GM12878 (cell line): Measurements from ENCODE around the gene EIF5. TPM values are rescaled to one million over a fixed set of nuclear protein-coding genes. Genes with fewer than 3 reads are reported as not detected.

ENCODE experiments used
- ATAC-seq: fragments of 200-7000 bp; cut with Tn5 transposase; 3 replicates; pipeline ENCODE4 v1.9.1; 2020; ENCODE audit warnings: mild to moderate bottlenecking, moderate library complexity
- BruUV-seq: library from RNA; stranded (reverse); fragments of 400-500 nt; replicated peaks from 2 replicates; lab custom pipeline; 2021; lab: Mats Ljungman, UMichigan
- CTCF ChIA-PET: fragments of 300-600 bp; sonication (Branson Sonifier 250); formaldehyde crosslinking; extraction: SDS; loops from one replicate; lab custom pipeline; 2021; ENCODE audit warnings: inconsistent platforms; lab: Yijun Ruan, JAX
- POLR2A ChIA-PET: fragments of 350-600 bp; formaldehyde crosslinking; extraction: SDS; loops from one replicate; lab custom pipeline; 2021; ENCODE audit warnings: inconsistent platforms; lab: Charles Lee
- RAD21 ChIA-PET: fragments of 300-600 bp; sonication (Branson Sonifier 250); formaldehyde crosslinking; loops from one replicate; lab custom pipeline; 2023; ENCODE audit warnings: antibody characterized with exemption; ENCODE audit not compliant: unreplicated experiment; lab: Charles Lee
- SMC1A ChIA-PET: fragments of 300-600 bp; sonication (Branson Sonifier 250); formaldehyde crosslinking; loops from one replicate; lab custom pipeline; 2023; ENCODE audit not compliant: unreplicated experiment, uncharacterized antibody; lab: Charles Lee
- DNase-seq: peaks from one replicate; pipeline ENCODE4 v3.0.0-alpha.2; 2011; ENCODE audit warnings: low read depth, low spot score
- FAIRE-seq: peaks from 3 replicates; lab custom pipeline; 2011; peaks lifted over from hg19 to GRCh38; lab: Jason Lieb, UNC
- H2AFZ ChIP-seq: 2 replicates; pipeline ENCODE4 v1.6.0; 2011; ENCODE audit warnings: low read depth, low read length, control low read depth; ENCODE audit not compliant: control insufficient read depth
- H3K27ac ChIP-seq: 2 replicates; pipeline ENCODE4 v1.5.1; 2011; ENCODE audit warnings: control low read depth; ENCODE audit not compliant: control insufficient read depth, insufficient read depth
- H3K27me3 ChIP-seq, 2 experiments: replicated peaks in 1 of 2; 2 replicates each; pipeline versions ENCODE4 v1.6.0 to v1.6.1; 2011; ENCODE audit warnings: low read length in 1 of 2; ENCODE audit not compliant: control insufficient read depth in 2 of 2, insufficient read depth in 2 of 2
- H3K36me3 ChIP-seq, 2 experiments: 2 replicates each; pipeline ENCODE4 v1.5.1; 2011; ENCODE audit warnings: low read length in 1 of 2; ENCODE audit not compliant: control insufficient read depth in 2 of 2, insufficient read depth in 2 of 2
- H3K4me1 ChIP-seq: 2 replicates; pipeline ENCODE4 v1.6.1; 2011; ENCODE audit warnings: mild to moderate bottlenecking, low read length, moderate library complexity, mixed read lengths; ENCODE audit not compliant: control insufficient read depth, insufficient read depth
- H3K4me2 ChIP-seq: 2 replicates; pipeline ENCODE4 v1.6.0; 2011; ENCODE audit warnings: control low read depth; ENCODE audit not compliant: control insufficient read depth, insufficient read depth
- H3K4me3 ChIP-seq: fragments of 200-600 bp; sonication (generic); 2 replicates; pipeline ENCODE4 v1.5.1; 2016
- H3K79me2 ChIP-seq: 2 replicates; pipeline ENCODE4 v1.6.0; 2011; ENCODE audit warnings: low read length; ENCODE audit not compliant: control insufficient read depth, insufficient read depth
- H3K9ac ChIP-seq: 2 replicates; pipeline ENCODE4 v1.8.0; 2011; ENCODE audit warnings: low read length, control low read depth, mixed read lengths; ENCODE audit not compliant: control insufficient read depth, insufficient read depth
- H3K9me3 ChIP-seq: replicated peaks from 3 replicates; pipeline ENCODE4 v1.5.1; 2011; ENCODE audit warnings: mild to moderate bottlenecking, low read length; ENCODE audit not compliant: control insufficient read depth, insufficient read depth
- H4K20me1 ChIP-seq: 2 replicates; pipeline ENCODE4 v1.6.0; 2011; ENCODE audit not compliant: control insufficient read depth, insufficient read depth
- BACH1 ChIP-seq: fragments of 450-650 bp; IDR thresholded peaks from 2 replicates; pipeline ENCODE4 v1.6.1; 2017; ENCODE audit warnings: mild to moderate bottlenecking, borderline replicate concordance
- WGBS: methylation state at CpG from one replicate; pipeline ENCODE4 v1.1.6; 2016; ENCODE audit warnings: low lambda C conversion rate; ENCODE audit not compliant: insufficient replicate concordance, insufficient coverage; ENCODE audit errors: missing lambda C conversion rate; 5-methylcytosine and 5-hydroxymethylcytosine counted together
- in situ Hi-C: fragments of 300-500 bp; cut with MboI; formaldehyde crosslinking; loops from 9 replicates; pipeline ENCODE4 v1.14.3; 2018; ENCODE audit warnings: mixed read lengths
- intact Hi-C: fragments of 100-400 bp; cut with micrococcal nuclease; formaldehyde crosslinking; loops from one replicate; pipeline ENCODE4 v1.14.2; 2022; ENCODE audit not compliant: unreplicated experiment
- polyA plus RNA-seq, 11 experiments: library from polyadenylated mRNA; depleted of rRNA in 4 of 11; unstranded in 6 of 11; stranded (reverse) in 5 of 11; fragments of >200 nt; fragmentation: Nextera tagmentation in 4 of 11; fragmentation: Illumina TruSeq in 1 of 11; extraction: Ambion mirVana in 4 of 11; extraction: Trizol in 1 of 11; gene quantifications; 1 replicate in 1 of 11; 2 replicates in 10 of 11; pipeline versions ENCODE4 v1.2.1 to v1.2.3, GENCODE V29; 2011 to 2016; ENCODE audit warnings: inconsistent platforms in 2 of 11, missing spikeins in 2 of 11, low read depth in 1 of 11
- total RNA-seq, 4 experiments: library from RNA; depleted of rRNA in 3 of 4; stranded (reverse); fragments of >200 nt in 3 of 4; fragmentation: Illumina TruSeq in 1 of 4; extraction: Trizol in 1 of 4; gene quantifications; 2 replicates each; pipeline versions ENCODE4 v1.2.1 to v1.2.3, GENCODE V29; 2013 to 2021
- TF ChIP-seq, protein P1 (sequence below): IDR thresholded peaks from 2 replicates; pipeline ENCODE4 v1.6.1; 2012; ENCODE audit warnings: improper control_type of control experiment, low read depth, low read length; ENCODE audit not compliant: insufficient replicate concordance

Gene EIF5
- total and polyA plus RNA-seq, 10 of the 15 experiments (the other 5 are each of a cell fraction or from before 2014, with no cell fraction given), result 51.2 to 360 (median 115) TPM

DNA sequence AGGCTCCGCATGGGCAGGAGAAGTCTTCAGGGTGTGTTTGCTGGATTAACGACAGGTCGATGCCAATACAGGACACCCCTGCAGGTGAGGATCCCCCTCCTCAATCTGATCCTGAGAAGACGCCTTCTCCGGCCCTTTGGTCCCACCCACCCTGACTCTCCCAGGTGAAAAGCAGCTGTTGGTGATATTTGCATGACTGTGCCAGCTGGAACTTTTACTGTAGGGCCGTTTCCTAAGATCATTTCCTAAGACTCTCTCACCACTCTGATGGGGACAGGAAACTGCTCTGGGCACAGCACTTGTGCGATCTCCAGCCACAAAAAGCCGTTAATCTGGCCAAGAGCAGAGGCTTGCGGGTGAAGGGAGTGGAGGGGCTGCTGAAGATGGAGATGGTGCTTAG, 16.8 kb upstream of the EIF5 start:
- ATAC-seq, result no peak

More for the DNA sequence above, 16.8 kb upstream of the EIF5 start:
- no peak overlapping the region for H3K4me2 ChIP-seq
- no peak for TF ChIP-seq BACH1
- TF ChIP-seq, protein P1, sequence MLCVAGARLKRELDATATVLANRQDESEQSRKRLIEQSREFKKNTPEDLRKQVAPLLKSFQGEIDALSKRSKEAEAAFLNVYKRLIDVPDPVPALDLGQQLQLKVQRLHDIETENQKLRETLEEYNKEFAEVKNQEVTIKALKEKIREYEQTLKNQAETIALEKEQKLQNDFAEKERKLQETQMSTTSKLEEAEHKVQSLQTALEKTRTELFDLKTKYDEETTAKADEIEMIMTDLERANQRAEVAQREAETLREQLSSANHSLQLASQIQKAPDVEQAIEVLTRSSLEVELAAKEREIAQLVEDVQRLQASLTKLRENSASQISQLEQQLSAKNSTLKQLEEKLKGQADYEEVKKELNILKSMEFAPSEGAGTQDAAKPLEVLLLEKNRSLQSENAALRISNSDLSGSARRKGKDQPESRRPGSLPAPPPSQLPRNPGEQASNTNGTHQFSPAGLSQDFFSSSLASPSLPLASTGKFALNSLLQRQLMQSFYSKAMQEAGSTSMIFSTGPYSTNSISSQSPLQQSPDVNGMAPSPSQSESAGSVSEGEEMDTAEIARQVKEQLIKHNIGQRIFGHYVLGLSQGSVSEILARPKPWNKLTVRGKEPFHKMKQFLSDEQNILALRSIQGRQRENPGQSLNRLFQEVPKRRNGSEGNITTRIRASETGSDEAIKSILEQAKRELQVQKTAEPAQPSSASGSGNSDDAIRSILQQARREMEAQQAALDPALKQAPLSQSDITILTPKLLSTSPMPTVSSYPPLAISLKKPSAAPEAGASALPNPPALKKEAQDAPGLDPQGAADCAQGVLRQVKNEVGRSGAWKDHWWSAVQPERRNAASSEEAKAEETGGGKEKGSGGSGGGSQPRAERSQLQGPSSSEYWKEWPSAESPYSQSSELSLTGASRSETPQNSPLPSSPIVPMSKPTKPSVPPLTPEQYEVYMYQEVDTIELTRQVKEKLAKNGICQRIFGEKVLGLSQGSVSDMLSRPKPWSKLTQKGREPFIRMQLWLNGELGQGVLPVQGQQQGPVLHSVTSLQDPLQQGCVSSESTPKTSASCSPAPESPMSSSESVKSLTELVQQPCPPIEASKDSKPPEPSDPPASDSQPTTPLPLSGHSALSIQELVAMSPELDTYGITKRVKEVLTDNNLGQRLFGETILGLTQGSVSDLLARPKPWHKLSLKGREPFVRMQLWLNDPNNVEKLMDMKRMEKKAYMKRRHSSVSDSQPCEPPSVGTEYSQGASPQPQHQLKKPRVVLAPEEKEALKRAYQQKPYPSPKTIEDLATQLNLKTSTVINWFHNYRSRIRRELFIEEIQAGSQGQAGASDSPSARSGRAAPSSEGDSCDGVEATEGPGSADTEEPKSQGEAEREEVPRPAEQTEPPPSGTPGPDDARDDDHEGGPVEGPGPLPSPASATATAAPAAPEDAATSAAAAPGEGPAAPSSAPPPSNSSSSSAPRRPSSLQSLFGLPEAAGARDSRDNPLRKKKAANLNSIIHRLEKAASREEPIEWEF, result no peak
- ChIA-PET POLR2A (no interaction called here), CTCF (no interaction called here), RAD21 (no interaction called here), SMC1A (no interaction called here)
- no peak overlapping the region for H3K9ac ChIP-seq
- no peaks in the 10 kb centered on the region for H3K9me3 ChIP-seq
- BruUV-seq, result no TSS peak
- intact Hi-C loops, result no loop called here
- 85% methylated on average over 9 of the region's 9 CpGs for WGBS
- peaks cover 18% of the 10 kb centered on the region for H3K4me1 ChIP-seq
- no peak overlapping the region for H3K27ac ChIP-seq
- DNase-seq (no peak), FAIRE-seq (peak; percentile 44)
- no peaks in the 10 kb centered on the region for H4K20me1 ChIP-seq
- no peaks in the 10 kb centered on the region for H3K27me3 ChIP-seq
- no peaks in the 10 kb centered on the region for H3K36me3 ChIP-seq
- no peaks in the 10 kb centered on the region for H3K79me2 ChIP-seq
- no peak overlapping the region for H2AFZ ChIP-seq
- in situ Hi-C loops, result no loop called here
- no peak overlapping the region for H3K4me3 ChIP-seq
